ENCODE results near the gene TARP.

- no peak for TF ChIP-seq CTCF (IDR thresholded peaks at IDR 0.05; ENCODE audit: low read depth, low read length)
- no peak for TF ChIP-seq EZH2phosphoT487 (IDR thresholded peaks at IDR 0.05; ENCODE audit: low read depth)
These were observed 61.5 kb downstream of the TARP start for GRCh38 chr7:38211940-38212339.

Data from OCI-LY3 (cell line).